IPS DF 6.9 (cell line): ENCODE data around the gene SLC25A2.
"Not testable (repeated sequence)": the region's sequence is repeated elsewhere in the genome, so short reads cannot be mapped to it uniquely, and the experiment has no call there.

Experiments used
- DNase-seq: peaks from one replicate; pipeline ENCODE4 v3.0.0-alpha.2; 2013; ENCODE audit warnings: low read depth, low spot score
- H3K27ac ChIP-seq: one replicate; pipeline ENCODE4 v1.5.1; 2013; ENCODE audit warnings: low read length, control low read depth
- H3K27me3 ChIP-seq: 2 replicates; pipeline ENCODE4 v1.6.1; 2013; ENCODE audit warnings: mild to moderate bottlenecking, low read length; ENCODE audit not compliant: control insufficient read depth, insufficient read depth
- H3K36me3 ChIP-seq: 2 replicates; pipeline ENCODE4 v1.6.1; 2013; ENCODE audit warnings: low read length; ENCODE audit not compliant: control insufficient read depth, insufficient read depth
- H3K4me1 ChIP-seq: 2 replicates; pipeline ENCODE4 v1.6.1; 2013; ENCODE audit warnings: low read length; ENCODE audit not compliant: control insufficient read depth, insufficient read depth
- H3K4me3 ChIP-seq: 2 replicates; pipeline ENCODE4 v1.5.1; 2013; ENCODE audit warnings: mild to moderate bottlenecking, low read length
- H3K9me3 ChIP-seq: 2 replicates; pipeline ENCODE4 v1.6.1; 2013; ENCODE audit warnings: low read length, inconsistent platforms; ENCODE audit not compliant: control insufficient read depth, insufficient read depth
- WGBS: extraction: QIAGEN DNeasy Blood & Tissue Kit; methylation state at CpG from one replicate; pipeline ENCODE4 v1.1.7; 2013; ENCODE audit warnings: mixed read lengths, missing lambda C conversion rate; ENCODE audit not compliant: insufficient read length, insufficient coverage; 5-methylcytosine and 5-hydroxymethylcytosine counted together

SLC25A2 gene

GRCh38 chr5:141338538-141339306 lies 34.9 kb upstream of the SLC25A2 start, which contains the start of gene PCDHGA2:
TSS of gene PCDHGA2 (plus strand) at chr5:141338760.
- no peak within 1 kb of the TSS for H3K4me3 ChIP-seq
- H3K9me3 ChIP-seq: peaks cover 2% of the 10 kb centered on the region
- WGBS: no CpG with 5 or more reads among the region's 27 CpGs
- no peaks in the 10 kb centered on the region for H3K27me3 ChIP-seq
- no peaks in the 10 kb centered on the region for H3K36me3 ChIP-seq
- no peak for DNase-seq
- H3K4me1 ChIP-seq: no peaks in the 10 kb centered on the region
- H3K27ac ChIP-seq: no peak within 1 kb of the TSS

DNA sequence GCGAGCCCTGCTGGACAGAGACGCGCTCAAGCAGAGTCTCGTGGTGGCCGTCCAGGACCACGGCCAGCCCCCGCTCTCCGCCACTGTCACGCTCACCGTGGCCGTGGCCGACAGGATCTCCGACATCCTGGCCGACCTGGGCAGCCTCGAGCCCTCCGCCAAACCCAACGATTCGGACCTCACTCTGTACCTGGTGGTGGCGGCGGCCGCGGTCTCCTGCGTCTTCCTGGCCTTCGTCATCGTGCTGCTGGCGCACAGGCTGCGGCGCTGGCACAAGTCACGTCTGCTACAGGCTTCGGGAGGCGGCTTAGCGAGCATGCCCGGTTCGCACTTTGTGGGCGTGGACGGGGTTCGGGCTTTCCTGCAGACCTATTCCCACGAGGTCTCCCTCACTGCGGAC lies 28.7 kb upstream of the SLC25A2 start:
- no CpG with 5 or more reads among the region's 39 CpGs for WGBS
- not testable (repeated sequence) for H3K9me3 ChIP-seq, H3K4me1 ChIP-seq, H3K27ac ChIP-seq, H3K36me3 ChIP-seq, H3K27me3 ChIP-seq, DNase-seq, H3K4me3 ChIP-seq

- WGBS: no CpG with 5 or more reads among the region's 21 CpGs
- no peak for DNase-seq
Measured at GRCh38 chr5:141330299-141331080, 26.6 kb upstream of the SLC25A2 start, which contains the start of gene PCDHGA1. TSS of gene PCDHGA1 (plus strand) at chr5:141330514.

DNA sequence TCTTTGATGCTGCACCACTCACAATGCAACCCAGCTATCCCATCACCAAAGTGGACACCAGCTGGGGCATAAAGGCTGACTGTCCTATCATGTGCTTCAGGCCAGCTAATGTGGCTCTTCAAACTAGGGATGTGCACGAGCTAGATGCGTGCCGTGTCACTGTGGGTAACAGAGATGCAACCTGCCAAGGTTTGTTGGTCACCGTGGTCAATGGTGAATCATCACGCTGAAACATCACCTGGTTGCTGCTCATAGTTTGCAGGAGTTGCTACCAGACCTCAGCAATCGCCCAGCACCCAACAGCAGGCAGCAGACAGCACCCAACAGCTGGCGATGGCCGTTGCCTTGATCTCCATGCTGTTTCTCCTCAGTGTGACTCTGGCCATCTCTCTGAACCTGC lies 24.4 kb upstream of the SLC25A2 start:
- no peak for DNase-seq
- Histone ChIP-seq H3K4me1 (no peaks in the 10 kb centered on the region), H3K27me3 (no peaks in the 10 kb centered on the region), H3K4me3 (no peak overlapping the region), H3K36me3 (no peaks in the 10 kb centered on the region), H3K9me3 (no peaks in the 10 kb centered on the region), H3K27ac (no peak overlapping the region)
- no CpG with 5 or more reads among the region's 8 CpGs for WGBS

More at GRCh38 chr5:141330299-141331080, 26.6 kb upstream of the SLC25A2 start, which contains the start of gene PCDHGA1:
- H3K27ac ChIP-seq: no peak within 1 kb of the TSS
- no peaks in the 10 kb centered on the region for H3K27me3 ChIP-seq
- H3K36me3 ChIP-seq: no peaks in the 10 kb centered on the region
- H3K9me3 ChIP-seq: no peaks in the 10 kb centered on the region
- no peaks in the 10 kb centered on the region for H3K4me1 ChIP-seq
- no peak within 1 kb of the TSS for H3K4me3 ChIP-seq

- no peaks in the 10 kb centered on the region for H3K4me1 ChIP-seq
- no peaks in the 10 kb centered on the region for H3K36me3 ChIP-seq
- DNase-seq: peak; percentile 41
- no peaks in the 10 kb centered on the region for H3K27me3 ChIP-seq
- no CpG with 5 or more reads among the region's 27 CpGs for WGBS
- H3K27ac ChIP-seq: no peak overlapping the region
- H3K9me3 ChIP-seq: no peaks in the 10 kb centered on the region
- H3K4me3 ChIP-seq: peak overlapping the region; percentile 23; the same call in 1 of the 2 replicates
Measured at GRCh38 chr5:141326088-141326854, 22.4 kb upstream of the SLC25A2 start.

DNA sequence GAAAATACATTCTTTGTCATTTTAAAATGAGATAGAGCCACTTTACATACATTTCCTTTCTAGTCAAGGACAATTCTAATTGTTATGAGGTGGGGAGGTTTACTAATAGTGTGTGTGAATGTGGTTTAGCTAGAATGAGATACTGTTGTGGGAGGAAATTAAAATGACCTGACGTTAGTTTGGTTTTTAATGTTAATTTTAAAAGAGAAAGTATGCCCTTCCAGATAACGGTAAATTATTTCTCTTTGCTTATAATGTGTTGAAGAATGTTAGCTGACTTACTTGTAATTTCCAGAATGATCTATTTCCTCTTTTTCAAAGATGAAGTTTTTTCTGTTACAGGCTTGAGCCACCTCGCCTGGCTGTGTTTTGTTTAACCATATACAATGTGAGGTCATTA lies 18.4 kb upstream of the SLC25A2 start:
- WGBS: 100% methylated on average over 2 of the region's 3 CpGs
- no peak overlapping the region for H3K27ac ChIP-seq
- no peaks in the 10 kb centered on the region for H3K27me3 ChIP-seq

GRCh38 chr5:141320225-141321169 lies 16.6 kb upstream of the SLC25A2 start, which contains the start of gene TAF7:
TSS of gene TAF7 (minus strand) at chr5:141320784. CDS start at chr5:141320044, 740 bp downstream.
- peak; percentile 84 for DNase-seq
- peaks cover 8% of the 10 kb centered on the region; the same call in 1 of the 2 replicates for H3K36me3 ChIP-seq
- H3K9me3 ChIP-seq: no peaks in the 10 kb centered on the region; the same call in 1 of the 2 replicates
- peak within 1 kb of the TSS; percentile 70; the same call in 1 of the 2 replicates for H3K4me3 ChIP-seq
- no peak within 1 kb of the TSS for H3K27ac ChIP-seq
- H3K4me1 ChIP-seq: peaks cover 2% of the 10 kb centered on the region; the same call in 1 of the 2 replicates
- H3K27me3 ChIP-seq: no peaks in the 10 kb centered on the region
- no CpG with 5 or more reads among the region's 67 CpGs for WGBS

More for the DNA sequence above, 18.4 kb upstream of the SLC25A2 start:
- H3K4me1 ChIP-seq: peaks cover 2% of the 10 kb centered on the region; the same call in 1 of the 2 replicates
- peaks cover 8% of the 10 kb centered on the region; the same call in 1 of the 2 replicates for H3K36me3 ChIP-seq
- no peak overlapping the region for H3K4me3 ChIP-seq
- DNase-seq: no peak
- H3K9me3 ChIP-seq: no peaks in the 10 kb centered on the region; the same call in 1 of the 2 replicates

DNA sequence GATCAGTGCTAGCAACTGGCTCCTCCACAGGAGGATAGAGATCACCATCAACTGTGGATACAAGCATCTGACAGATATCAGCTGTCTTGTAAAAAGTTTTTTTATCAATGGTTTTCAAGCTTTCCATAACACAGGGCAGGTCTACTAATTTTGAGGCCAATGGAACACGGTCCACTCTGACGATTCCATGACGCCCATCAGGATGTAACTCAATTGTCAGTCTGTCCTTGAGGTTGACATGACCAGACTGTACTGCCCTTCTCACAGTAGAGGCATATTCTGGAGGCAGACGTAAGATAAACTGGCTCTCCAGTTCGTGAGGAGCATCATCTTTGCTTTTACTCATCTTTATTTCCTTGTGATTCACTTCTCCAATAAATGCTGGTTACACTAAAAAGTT lies 15.8 kb upstream of the SLC25A2 start:
- Histone ChIP-seq H3K36me3 (peaks cover 8% of the 10 kb centered on the region; the same call in 1 of the 2 replicates), H3K9me3 (no peaks in the 10 kb centered on the region; the same call in 1 of the 2 replicates), H3K4me3 (peak overlapping the region; percentile 70; the same call in 1 of the 2 replicates), H3K4me1 (peaks cover 2% of the 10 kb centered on the region; the same call in 1 of the 2 replicates), H3K27me3 (no peaks in the 10 kb centered on the region), H3K27ac (no peak overlapping the region)
- no CpG with 5 or more reads among the region's 5 CpGs for WGBS
- no peak for DNase-seq

DNA sequence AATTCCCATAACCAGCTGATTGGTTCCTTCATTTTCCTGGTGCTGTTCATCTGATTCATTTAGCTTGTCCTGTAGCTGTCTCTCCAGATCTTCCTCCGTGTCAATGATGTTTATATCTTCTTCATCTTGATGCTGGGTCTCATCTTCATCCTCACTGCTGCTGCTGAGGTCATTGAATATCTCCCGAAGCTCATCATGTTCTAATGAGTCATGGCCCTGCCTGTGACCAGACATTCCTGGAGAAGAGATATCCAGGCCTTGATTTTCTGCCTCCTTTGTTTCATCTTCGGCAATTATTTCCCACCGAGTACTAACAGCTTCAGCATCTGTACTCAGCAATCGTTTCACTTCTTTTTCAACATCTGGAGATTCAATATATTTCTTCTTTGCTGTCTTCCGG lies 15.4 kb upstream of the SLC25A2 start:
- Histone ChIP-seq H3K4me1 (peaks cover 2% of the 10 kb centered on the region; the same call in 1 of the 2 replicates), H3K4me3 (no peak overlapping the region), H3K9me3 (no peaks in the 10 kb centered on the region; the same call in 1 of the 2 replicates), H3K36me3 (peaks cover 8% of the 10 kb centered on the region; the same call in 1 of the 2 replicates), H3K27me3 (no peaks in the 10 kb centered on the region), H3K27ac (no peak overlapping the region)
- DNase-seq: no peak
- no CpG with 5 or more reads among the region's 6 CpGs for WGBS
